Peyer's patch (tissue), 4 donors: ENCODE measurements around the gene ASB2.

ENCODE experiments used
- POLR2A ChIP-seq, 2 donors: fragments of 450-650 bp; IDR thresholded peaks; one replicate each; pipeline ENCODE4 v1.5.1; 2017; ENCODE audit warnings: antibody characterized with exemption in 2 of 2, mild to moderate bottlenecking in 2 of 2, moderate library complexity in 2 of 2
- TF ChIP-seq, protein P1 (sequence below), 6 experiments: fragments of 450-650 bp in 4 of 6; fragments of 200-600 bp in 2 of 6; sonication (generic) in 1 of 6; IDR thresholded peaks; one replicate each; pipeline ENCODE4 v1.5.1; 2017 to 2019; ENCODE audit warnings: antibody characterized with exemption in 6 of 6, mild to moderate bottlenecking in 3 of 6, moderate library complexity in 1 of 6

DNA sequence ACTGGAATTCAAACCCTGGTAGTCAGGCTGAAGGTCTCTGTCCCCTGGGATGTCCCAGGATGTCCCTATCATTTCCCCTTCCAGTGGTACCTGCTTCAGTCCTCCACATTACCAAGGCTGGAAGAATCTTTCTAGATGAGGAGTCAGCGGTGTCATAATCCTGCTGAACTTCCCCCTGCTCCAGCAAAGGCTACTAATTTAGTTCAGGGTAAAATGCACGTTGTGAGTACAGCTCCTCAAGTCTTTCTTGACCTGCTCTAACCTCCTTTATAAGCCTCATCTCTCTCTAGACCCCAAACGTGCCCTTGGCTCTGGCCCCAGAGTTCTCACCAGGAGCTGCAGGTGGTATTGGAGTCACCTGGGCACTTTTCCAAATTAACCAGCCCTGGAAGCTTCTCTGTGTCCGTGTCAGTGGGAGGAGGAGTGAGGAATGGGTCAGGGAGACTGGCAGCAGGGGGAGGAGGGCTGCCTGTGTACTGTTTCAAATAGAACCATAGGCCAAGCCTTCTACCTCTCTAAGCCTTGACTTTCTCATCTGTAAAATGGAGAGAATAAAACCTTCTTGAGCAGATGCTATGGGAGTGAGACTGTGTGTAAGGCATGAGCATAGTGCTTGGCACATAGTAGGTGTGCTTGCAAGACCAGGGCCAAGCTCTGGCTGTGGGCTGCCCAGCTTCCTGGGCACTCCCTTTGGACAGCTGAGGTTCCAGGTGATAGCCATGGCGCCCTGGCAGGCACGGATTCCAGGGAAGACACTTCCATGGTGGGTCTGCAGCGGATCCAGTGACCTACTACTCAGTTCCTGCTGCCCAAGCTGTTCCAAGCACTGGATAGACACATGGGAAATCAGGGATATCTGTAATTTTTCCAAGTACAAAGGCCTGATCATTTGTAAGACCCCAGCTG is 24.5 kb downstream of the ASB2 start:
- TF ChIP-seq, protein P1, sequence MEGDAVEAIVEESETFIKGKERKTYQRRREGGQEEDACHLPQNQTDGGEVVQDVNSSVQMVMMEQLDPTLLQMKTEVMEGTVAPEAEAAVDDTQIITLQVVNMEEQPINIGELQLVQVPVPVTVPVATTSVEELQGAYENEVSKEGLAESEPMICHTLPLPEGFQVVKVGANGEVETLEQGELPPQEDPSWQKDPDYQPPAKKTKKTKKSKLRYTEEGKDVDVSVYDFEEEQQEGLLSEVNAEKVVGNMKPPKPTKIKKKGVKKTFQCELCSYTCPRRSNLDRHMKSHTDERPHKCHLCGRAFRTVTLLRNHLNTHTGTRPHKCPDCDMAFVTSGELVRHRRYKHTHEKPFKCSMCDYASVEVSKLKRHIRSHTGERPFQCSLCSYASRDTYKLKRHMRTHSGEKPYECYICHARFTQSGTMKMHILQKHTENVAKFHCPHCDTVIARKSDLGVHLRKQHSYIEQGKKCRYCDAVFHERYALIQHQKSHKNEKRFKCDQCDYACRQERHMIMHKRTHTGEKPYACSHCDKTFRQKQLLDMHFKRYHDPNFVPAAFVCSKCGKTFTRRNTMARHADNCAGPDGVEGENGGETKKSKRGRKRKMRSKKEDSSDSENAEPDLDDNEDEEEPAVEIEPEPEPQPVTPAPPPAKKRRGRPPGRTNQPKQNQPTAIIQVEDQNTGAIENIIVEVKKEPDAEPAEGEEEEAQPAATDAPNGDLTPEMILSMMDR (IDR thresholded peaks at IDR 0.05): no peak
- no peak for TF ChIP-seq POLR2A (IDR thresholded peaks at IDR 0.05)
